Tibial nerve (tissue), 4 donors: ENCODE measurements around the gene PLD5.

Experiments used
- CTCF ChIP-seq, 5 experiments: fragments of 200-600 bp in 3 of 5; fragments of 450-650 bp in 2 of 5; sonication (generic) in 3 of 5; IDR thresholded peaks; one replicate each; pipeline ENCODE4 v1.5.1; 2016 to 2019; ENCODE audit warnings: antibody characterized with exemption in 5 of 5, mild to moderate bottlenecking in 3 of 5, moderate library complexity in 2 of 5
- EP300 ChIP-seq, 2 donors: sonication (generic); formaldehyde crosslinking; IDR thresholded peaks; one replicate each; pipeline ENCODE4 v1.6.1; 2017; ENCODE audit warnings: antibody characterized with exemption in 2 of 2, mild to moderate bottlenecking in 1 of 2
- POLR2A ChIP-seq, 2 donors: fragments of 450-650 bp; IDR thresholded peaks; one replicate each; pipeline ENCODE4 v1.6.1; 2017; ENCODE audit warnings: antibody characterized with exemption in 2 of 2, mild to moderate bottlenecking in 2 of 2, moderate library complexity in 2 of 2

DNA sequence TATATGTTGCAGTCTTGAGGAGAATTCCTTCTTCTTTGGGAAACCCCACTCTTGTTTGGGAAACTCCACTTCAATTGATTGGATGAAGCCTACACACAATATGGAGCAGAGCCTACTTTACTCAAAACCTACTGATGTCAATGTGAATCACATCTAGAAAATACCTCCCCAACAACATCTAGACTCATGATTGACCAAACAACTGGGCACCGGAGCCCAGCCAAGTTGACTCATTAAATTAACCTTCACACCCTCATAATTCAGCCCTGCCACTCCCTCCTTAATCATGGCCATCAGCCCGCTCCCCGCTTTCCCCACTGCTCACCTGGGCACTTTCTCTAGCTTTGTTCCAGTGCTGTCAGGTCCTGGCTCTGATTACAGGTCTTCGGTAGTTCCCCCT is 317.5 kb downstream of the PLD5 start:
- TF ChIP-seq POLR2A (IDR thresholded peaks at IDR 0.05) (no peak), CTCF (IDR thresholded peaks at IDR 0.05) (no peak), EP300 (IDR thresholded peaks at IDR 0.05) (no peak)
